Suprapubic skin (tissue), 3 donors: ENCODE measurements around the gene U2AF2.

ENCODE experiments used
- CTCF ChIP-seq, 2 donors: fragments of 200-600 bp in 1 of 2; fragments of 450-650 bp in 1 of 2; sonication (generic) in 1 of 2; IDR thresholded peaks; one replicate each; pipeline ENCODE4 v1.5.1; 2016 to 2019; ENCODE audit warnings: antibody characterized with exemption in 2 of 2, mild to moderate bottlenecking in 1 of 2, moderate library complexity in 1 of 2
- POLR2A ChIP-seq, 2 donors: fragments of 450-650 bp; IDR thresholded peaks; one replicate each; pipeline ENCODE4 v1.6.1; 2017; ENCODE audit warnings: antibody characterized with exemption in 2 of 2, mild to moderate bottlenecking in 2 of 2, moderate library complexity in 2 of 2

- TF ChIP-seq CTCF (IDR thresholded peaks at IDR 0.05) (no peak), POLR2A (IDR thresholded peaks at IDR 0.05) (no peak)
These were observed 7.0 kb downstream of the U2AF2 start for GRCh38 chr19:55661826-55662225.
